ENCODE data around the gene TMEM158. TPM values are rescaled to one million over a fixed set of nuclear protein-coding genes. Genes with fewer than 3 reads are reported as not detected.

Gene TMEM158
- polyA plus RNA-seq, 1 of the 3 experiments (the other 2 are of a cell fraction), result 76.4 TPM

DNA sequence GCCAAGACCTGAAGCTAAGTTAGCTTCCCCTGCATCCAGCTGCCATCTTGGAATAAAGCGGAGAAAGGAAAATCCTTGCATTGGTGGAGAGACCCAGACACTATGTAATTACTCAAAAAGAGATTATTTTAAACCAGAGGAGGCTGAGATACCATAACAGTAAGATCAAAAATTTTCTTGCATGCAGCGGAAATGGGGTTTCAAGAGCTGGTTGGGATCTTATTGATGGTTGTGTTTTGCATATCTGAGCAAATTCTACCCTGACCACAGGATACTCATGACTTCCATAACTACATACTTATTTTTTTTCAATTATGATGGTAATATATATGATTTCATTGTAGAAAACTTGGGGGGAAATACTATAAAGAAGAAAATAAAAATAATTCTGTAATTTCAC, 17.5 kb downstream of the TMEM158 start:
- H3F3A ChIP-seq (replicated peaks; ENCODE audit: insufficient read depth), result no peaks in the 10 kb centered on the region

GRCh38 chr3:45207446-45207845, 18.6 kb downstream of the TMEM158 start:
- H3K4me1 ChIP-seq (ENCODE audit: control insufficient read depth in 1 of 2, insufficient read depth in 2 of 2, low read depth in 1 of 2, low read length in 1 of 2), result peaks cover 2 to 4% of the 10 kb centered on the region in 2 experiments; a peak in 1 of 4 replicates
- H3K79me2 ChIP-seq (ENCODE audit: insufficient read depth), result no peaks in the 10 kb centered on the region
- H3K9ac ChIP-seq, result no peak overlapping the region
- no peaks in the 10 kb centered on the region for H3K9me2 ChIP-seq
- H3F3A ChIP-seq (replicated peaks; ENCODE audit: insufficient read depth), result no peaks in the 10 kb centered on the region
- ChIA-PET POLR2A (no interaction called here), CTCF (interaction anchor here (1.0 to 26.9 kb wide), 3 partner anchors 17 to 304 kb away, joined by 4 to 631 read pairs (median 51); partner anchors contain the start of gene TMEM158)
- 77% methylated on average over 4 of the region's 4 CpGs for WGBS (ENCODE audit: low lambda C conversion rate)
- H3K27ac ChIP-seq (ENCODE audit: low read depth in 2 of 2, low read length in 1 of 2), result no peak overlapping the region
- H3K4me2 ChIP-seq, result no peak overlapping the region
- H4K20me1 ChIP-seq (ENCODE audit: insufficient read depth), result no peaks in the 10 kb centered on the region
- no peaks in the 10 kb centered on the region for H3K36me3 ChIP-seq (replicated peaks in 1 of 2; ENCODE audit: control insufficient read depth in 1 of 2, insufficient read depth in 2 of 2, low read length in 1 of 2)
- DNase-seq, result no peak
- no peaks in the 10 kb centered on the region for H3K9me3 ChIP-seq
- no peak overlapping the region for H2AFZ ChIP-seq (ENCODE audit: low read depth)
- no peaks in the 10 kb centered on the region for H3K27me3 ChIP-seq (ENCODE audit: insufficient read depth)
- TF ChIP-seq FOSL2 (IDR thresholded peaks at IDR 0.05; ENCODE audit: borderline replicate concordance, low read depth) (no peak), TCF12 (IDR thresholded peaks at IDR 0.05) (no peak), TAF1 (IDR thresholded peaks at IDR 0.05; ENCODE audit: borderline replicate concordance, low read depth, low read length) (no peak)
- TF ChIP-seq, protein P1, sequence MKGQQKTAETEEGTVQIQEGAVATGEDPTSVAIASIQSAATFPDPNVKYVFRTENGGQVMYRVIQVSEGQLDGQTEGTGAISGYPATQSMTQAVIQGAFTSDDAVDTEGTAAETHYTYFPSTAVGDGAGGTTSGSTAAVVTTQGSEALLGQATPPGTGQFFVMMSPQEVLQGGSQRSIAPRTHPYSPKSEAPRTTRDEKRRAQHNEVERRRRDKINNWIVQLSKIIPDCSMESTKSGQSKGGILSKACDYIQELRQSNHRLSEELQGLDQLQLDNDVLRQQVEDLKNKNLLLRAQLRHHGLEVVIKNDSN (IDR thresholded peaks at IDR 0.05; ENCODE audit: borderline replicate concordance, low read depth), result no peak
- H3K4me3 ChIP-seq (ENCODE audit: low read depth in 2 of 2, low read length in 1 of 2), result no peak overlapping the region

More for the DNA sequence above, 17.5 kb downstream of the TMEM158 start:
- CTCF ChIA-PET, result interaction anchor here (2.1 to 26.9 kb wide), 3 partner anchors 16 to 168 kb away, joined by 9 to 631 read pairs (median 51); partner anchors contain the start of gene TMEM158
- Histone ChIP-seq H3K4me2 (no peak overlapping the region), H3K4me3 (ENCODE audit: low read depth in 2 of 2, low read length in 1 of 2) (no peak overlapping the region), H3K9ac (no peak overlapping the region), H3K27ac (ENCODE audit: low read depth in 2 of 2, low read length in 1 of 2) (no peak overlapping the region), H3K9me2 (no peaks in the 10 kb centered on the region), H3K79me2 (ENCODE audit: insufficient read depth) (no peaks in the 10 kb centered on the region), H3K36me3 (replicated peaks in 1 of 2; ENCODE audit: control insufficient read depth in 1 of 2, insufficient read depth in 2 of 2, low read length in 1 of 2) (no peaks in the 10 kb centered on the region), H3K27me3 (ENCODE audit: insufficient read depth) (no peaks in the 10 kb centered on the region), H3K4me1 (ENCODE audit: control insufficient read depth in 1 of 2, insufficient read depth in 2 of 2, low read depth in 1 of 2, low read length in 1 of 2) (peaks cover 2 to 4% of the 10 kb centered on the region in 2 experiments; a peak in 1 of 4 replicates), H2AFZ (ENCODE audit: low read depth) (no peak overlapping the region), H3K9me3 (no peaks in the 10 kb centered on the region), H4K20me1 (ENCODE audit: insufficient read depth) (no peaks in the 10 kb centered on the region)
- no peak for TF ChIP-seq TEAD4 (IDR thresholded peaks at IDR 0.05; ENCODE audit: borderline replicate concordance, insufficient read depth)
- TF ChIP-seq SMC3 (IDR thresholded peaks at IDR 0.05; ENCODE audit: low read depth, low read length), result no peak
- TF ChIP-seq ELF1 (IDR thresholded peaks at IDR 0.05), result no peak
- no peak for TF ChIP-seq FOXM1 (IDR thresholded peaks at IDR 0.05; ENCODE audit: low read depth)
- TF ChIP-seq SIN3A (IDR thresholded peaks at IDR 0.05; ENCODE audit: borderline replicate concordance, low read depth, low read length), result no peak
- TF ChIP-seq RFX5 (IDR thresholded peaks at IDR 0.05; ENCODE audit: low read length), result no peak
- TF ChIP-seq TCF12 (IDR thresholded peaks at IDR 0.05), result no peak
- TF ChIP-seq JUND (IDR thresholded peaks at IDR 0.05), result no peak
- TF ChIP-seq, protein P2, sequence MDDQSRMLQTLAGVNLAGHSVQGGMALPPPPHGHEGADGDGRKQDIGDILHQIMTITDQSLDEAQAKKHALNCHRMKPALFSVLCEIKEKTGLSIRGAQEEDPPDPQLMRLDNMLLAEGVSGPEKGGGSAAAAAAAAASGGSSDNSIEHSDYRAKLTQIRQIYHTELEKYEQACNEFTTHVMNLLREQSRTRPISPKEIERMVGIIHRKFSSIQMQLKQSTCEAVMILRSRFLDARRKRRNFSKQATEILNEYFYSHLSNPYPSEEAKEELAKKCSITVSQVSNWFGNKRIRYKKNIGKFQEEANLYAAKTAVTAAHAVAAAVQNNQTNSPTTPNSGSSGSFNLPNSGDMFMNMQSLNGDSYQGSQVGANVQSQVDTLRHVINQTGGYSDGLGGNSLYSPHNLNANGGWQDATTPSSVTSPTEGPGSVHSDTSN (IDR thresholded peaks at IDR 0.05), result no peak
- TF ChIP-seq, protein P3, sequence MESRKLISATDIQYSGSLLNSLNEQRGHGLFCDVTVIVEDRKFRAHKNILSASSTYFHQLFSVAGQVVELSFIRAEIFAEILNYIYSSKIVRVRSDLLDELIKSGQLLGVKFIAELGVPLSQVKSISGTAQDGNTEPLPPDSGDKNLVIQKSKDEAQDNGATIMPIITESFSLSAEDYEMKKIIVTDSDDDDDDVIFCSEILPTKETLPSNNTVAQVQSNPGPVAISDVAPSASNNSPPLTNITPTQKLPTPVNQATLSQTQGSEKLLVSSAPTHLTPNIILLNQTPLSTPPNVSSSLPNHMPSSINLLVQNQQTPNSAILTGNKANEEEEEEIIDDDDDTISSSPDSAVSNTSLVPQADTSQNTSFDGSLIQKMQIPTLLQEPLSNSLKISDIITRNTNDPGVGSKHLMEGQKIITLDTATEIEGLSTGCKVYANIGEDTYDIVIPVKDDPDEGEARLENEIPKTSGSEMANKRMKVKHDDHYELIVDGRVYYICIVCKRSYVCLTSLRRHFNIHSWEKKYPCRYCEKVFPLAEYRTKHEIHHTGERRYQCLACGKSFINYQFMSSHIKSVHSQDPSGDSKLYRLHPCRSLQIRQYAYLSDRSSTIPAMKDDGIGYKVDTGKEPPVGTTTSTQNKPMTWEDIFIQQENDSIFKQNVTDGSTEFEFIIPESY (IDR thresholded peaks at IDR 0.05; ENCODE audit: borderline replicate concordance, low read depth), result no peak
- no peak for TF ChIP-seq EZH2phosphoT487 (IDR thresholded peaks at IDR 0.05; ENCODE audit: borderline replicate concordance, low read depth)
- POLR2A ChIA-PET, result no interaction called here
- WGBS (ENCODE audit: low lambda C conversion rate), result 95% methylated on average over 2 of the region's 2 CpGs
- DNase-seq, result no peak

Measured in SK-N-SH (cell line).